Subcutaneous abdominal adipose tissue (tissue), 5 donors: ENCODE data around the gene MAN2C1.
"Not testable (repeated sequence)": the region's sequence is repeated elsewhere in the genome, so short reads cannot be mapped to it uniquely, and the experiment has no call there.

ENCODE experiments used
- H3K27ac ChIP-seq: one replicate; pipeline ENCODE4 v1.7.0; 2013; ENCODE audit warnings: low read depth, mild to moderate bottlenecking, inconsistent platforms, low read length, moderate library complexity
- H3K27me3 ChIP-seq, 5 donors: one replicate each; pipeline ENCODE4 v1.7.0; 2013; ENCODE audit warnings: low read length in 5 of 5, inconsistent platforms in 1 of 5; ENCODE audit not compliant: control insufficient read depth in 5 of 5, insufficient read depth in 4 of 5
- H3K36me3 ChIP-seq, 5 donors: one replicate each; pipeline ENCODE4 v1.7.0; 2013; ENCODE audit warnings: low read length in 5 of 5; ENCODE audit not compliant: control insufficient read depth in 5 of 5, insufficient read depth in 5 of 5
- H3K4me1 ChIP-seq, 5 donors: one replicate each; pipeline ENCODE4 v1.7.0; 2013; ENCODE audit warnings: low read length in 5 of 5, mild to moderate bottlenecking in 3 of 5, moderate library complexity in 1 of 5; ENCODE audit not compliant: control insufficient read depth in 5 of 5, insufficient read depth in 5 of 5
- H3K4me3 ChIP-seq, 5 donors: one replicate each; pipeline ENCODE4 v1.7.0; 2013; ENCODE audit warnings: low read length in 5 of 5, low read depth in 1 of 5
- H3K9ac ChIP-seq, 5 donors: one replicate each; pipeline ENCODE4 v1.7.0; 2013; ENCODE audit warnings: low read length in 5 of 5, mild to moderate bottlenecking in 4 of 5, moderate library complexity in 3 of 5
- H3K9me3 ChIP-seq, 5 donors: one replicate each; pipeline ENCODE4 v1.7.0; 2013; ENCODE audit warnings: low read length in 5 of 5; ENCODE audit not compliant: control insufficient read depth in 5 of 5
- donor health status: healthy.
- donor health status: healthy.
- donor health status: healthy.
- donor health status: healthy.
- donor health status: healthy.

MAN2C1 gene

DNA sequence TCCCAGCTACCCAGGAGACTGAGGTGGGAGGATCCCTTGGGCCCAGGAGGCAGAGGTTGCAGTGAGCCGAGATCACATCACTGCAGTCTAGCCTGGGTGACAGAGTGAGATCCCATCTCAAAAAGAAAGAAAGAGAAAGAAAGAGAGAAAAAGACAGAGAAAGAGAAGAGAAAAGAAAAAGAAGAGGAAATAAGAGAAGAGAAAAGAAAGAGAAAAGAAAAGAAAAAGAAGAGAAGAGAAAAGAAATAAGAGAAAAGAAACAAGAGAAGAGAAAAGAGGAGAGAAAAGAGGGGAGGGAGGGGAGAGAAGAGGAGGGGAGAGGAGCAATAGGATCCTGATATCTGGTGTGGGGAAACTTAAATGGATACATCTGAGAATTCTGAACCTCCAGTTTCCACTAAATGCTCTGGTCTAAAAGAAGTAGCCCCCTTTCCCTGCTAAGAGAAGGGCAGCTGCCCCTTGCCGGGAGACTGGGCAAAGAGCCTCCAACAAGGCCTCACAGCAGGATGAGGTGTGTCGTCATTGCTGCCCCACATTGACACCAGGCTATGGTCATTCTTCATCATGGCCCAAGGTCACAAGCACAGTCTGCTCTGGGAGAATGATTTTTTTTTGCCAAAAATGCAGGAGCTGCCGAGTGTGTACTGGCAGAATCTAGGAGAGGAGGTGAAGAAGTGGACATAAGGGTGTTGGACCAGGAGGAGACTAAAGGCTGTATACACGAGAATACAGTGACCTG lies 53.7 kb downstream of the MAN2C1 start:
- no peaks in the 10 kb centered on the region for H3K27me3 ChIP-seq
- no peak overlapping the region for H3K4me3 ChIP-seq
- H3K4me1 ChIP-seq, result no peaks in the 10 kb centered on the region
- no peak overlapping the region for H3K27ac ChIP-seq
- H3K36me3 ChIP-seq, result no peaks in the 10 kb centered on the region
- no peaks in the 10 kb centered on the region for H3K9me3 ChIP-seq
- no peak overlapping the region for H3K9ac ChIP-seq

DNA sequence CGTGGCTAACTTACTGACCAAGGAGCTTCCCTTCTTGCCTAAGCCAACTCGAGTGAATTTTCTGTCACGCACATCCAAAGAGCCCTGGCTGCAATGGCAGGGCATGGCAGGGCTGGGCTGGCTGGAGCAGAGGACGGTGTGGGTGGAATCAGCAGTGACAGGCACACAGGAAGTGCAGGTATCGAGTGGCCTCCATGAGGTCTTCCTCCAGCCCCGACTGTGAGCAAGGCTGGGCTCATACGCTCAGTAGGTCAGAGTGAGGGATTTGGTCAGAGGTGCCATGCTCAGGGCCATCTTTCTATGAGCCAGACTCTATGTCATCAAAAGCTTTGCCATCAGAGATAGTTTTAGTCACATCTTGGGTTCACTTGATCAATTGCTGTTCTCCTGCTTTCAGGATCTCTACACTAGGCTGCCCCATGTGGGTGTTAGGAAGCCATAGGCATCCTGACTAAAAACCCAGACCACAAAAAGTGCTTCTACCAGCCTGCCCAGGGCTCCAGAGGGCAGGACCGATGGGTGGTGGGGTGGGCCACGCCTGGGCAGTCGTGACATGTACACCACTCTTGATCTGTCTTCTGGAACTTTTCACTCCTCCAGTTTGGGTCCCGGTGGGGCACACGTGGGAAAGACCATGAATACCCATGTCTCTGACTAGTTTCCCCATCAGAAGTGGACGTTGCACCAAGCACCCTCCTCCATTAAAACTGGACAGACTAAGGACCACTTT lies 55.1 kb downstream of the MAN2C1 start:
- no peaks in the 10 kb centered on the region for H3K36me3 ChIP-seq
- peaks cover 0 to 2% (median under 1%) of the 10 kb centered on the region in 5 donors for H3K27me3 ChIP-seq
- H3K4me3 ChIP-seq, result no peak overlapping the region
- H3K9ac ChIP-seq, result no peak overlapping the region
- no peak overlapping the region for H3K27ac ChIP-seq
- no peaks in the 10 kb centered on the region for H3K4me1 ChIP-seq
- H3K9me3 ChIP-seq, result no peaks in the 10 kb centered on the region

GRCh38 chr15:75312548-75312947 lies 55.9 kb downstream of the MAN2C1 start:
- not testable (repeated sequence) for H3K27me3 ChIP-seq, H3K27ac ChIP-seq, H3K36me3 ChIP-seq, H3K9ac ChIP-seq, H3K4me1 ChIP-seq, H3K4me3 ChIP-seq, H3K9me3 ChIP-seq

GRCh38 chr15:75309711-75310110 lies 58.7 kb downstream of the MAN2C1 start:
- Histone ChIP-seq H3K9me3 (no peaks in the 10 kb centered on the region), H3K27me3 (peaks cover 4 to 14% (median 6%) of the 10 kb centered on the region in 5 donors)

DNA sequence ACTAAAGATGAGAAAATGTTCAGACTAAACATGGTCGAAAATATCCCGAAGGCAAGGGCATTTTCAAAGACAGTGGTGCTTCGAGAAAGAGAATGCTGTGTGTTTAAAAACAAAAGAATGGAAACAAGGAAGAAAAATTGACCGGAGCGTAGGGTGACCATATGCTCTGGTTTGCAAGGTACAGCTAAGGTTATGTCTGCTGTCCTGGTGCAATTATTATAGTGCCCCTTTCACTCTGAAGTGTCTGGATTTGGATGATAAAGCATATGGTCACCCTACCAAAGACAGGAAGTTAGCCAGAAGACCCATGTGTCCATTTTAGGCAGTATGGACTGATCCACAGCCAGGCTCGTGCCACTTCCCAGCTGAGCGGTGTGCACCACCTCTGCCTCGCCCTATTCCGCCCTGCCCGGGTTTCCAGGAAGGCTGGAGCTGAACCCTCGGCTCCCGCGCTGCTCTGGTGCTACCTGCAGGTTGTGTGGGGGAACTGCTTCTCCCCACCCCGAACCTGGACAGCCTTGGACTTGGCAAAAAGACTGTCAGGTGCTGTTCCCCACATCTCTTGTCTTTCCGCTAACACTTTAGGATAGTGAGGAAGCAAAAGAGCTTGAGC lies 60.5 kb downstream of the MAN2C1 start:
- Histone ChIP-seq H3K9ac (no peak overlapping the region), H3K4me3 (no peak overlapping the region), H3K27me3 (peaks cover 4 to 17% (median 8%) of the 10 kb centered on the region in 5 donors), H3K36me3 (no peaks in the 10 kb centered on the region), H3K9me3 (no peaks in the 10 kb centered on the region), H3K27ac (no peak overlapping the region), H3K4me1 (peaks cover 0 to 3% (median 0%) of the 10 kb centered on the region in 5 donors)

More at GRCh38 chr15:75309711-75310110, 58.7 kb downstream of the MAN2C1 start:
- Histone ChIP-seq H3K36me3 (no peaks in the 10 kb centered on the region), H3K4me3 (no peak overlapping the region), H3K4me1 (peaks cover 0 to 3% (median 0%) of the 10 kb centered on the region in 5 donors), H3K9ac (no peak overlapping the region), H3K27ac (no peak overlapping the region)

DNA sequence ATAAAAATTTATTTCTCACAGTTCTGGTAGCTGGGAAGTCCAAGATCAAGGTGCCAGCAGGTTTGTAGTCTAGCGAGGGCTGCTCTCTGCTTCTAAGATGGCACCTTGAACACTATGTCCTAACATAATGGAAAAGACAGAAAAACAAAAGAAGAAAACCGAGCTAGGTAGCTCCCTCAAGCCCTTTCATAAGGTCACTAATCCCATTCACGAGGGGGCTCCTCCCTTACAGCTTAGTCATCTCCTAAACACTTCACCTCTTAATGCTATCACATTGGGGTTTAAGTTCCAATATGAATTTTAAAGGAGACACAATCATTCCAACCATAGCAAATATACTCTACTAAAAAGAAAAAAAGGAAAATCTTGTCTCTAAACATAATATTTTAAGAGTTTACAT lies 62.2 kb downstream of the MAN2C1 start:
- Histone ChIP-seq H3K4me1 (peaks cover 0 to 3% (median 0%) of the 10 kb centered on the region in 5 donors), H3K27me3 (peaks cover 4 to 17% (median 8%) of the 10 kb centered on the region in 5 donors), H3K27ac (no peak overlapping the region), H3K36me3 (no peaks in the 10 kb centered on the region), H3K9ac (no peak overlapping the region), H3K4me3 (no peak overlapping the region), H3K9me3 (no peaks in the 10 kb centered on the region)
